ENCODE data around the gene MTERF1. TPM values are rescaled to one million over a fixed set of nuclear protein-coding genes. Genes with fewer than 3 reads are reported as not detected.

MTERF1 gene
- polyA plus RNA-seq, 3 donors: 3.6 to 4.6 (median 4.0) TPM

GRCh38 chr7:91843831-91844230 is 36.7 kb downstream of the MTERF1 start:
- DNase-seq: no peak
- Mint-ChIP-seq H3K27me3 (ENCODE audit: low read depth in 3 of 3) (no peaks in the 10 kb centered on the region), H3K36me3 (peaks cover 0 to 3% of the 10 kb centered on the region in 2 donors), H3K9me3 (peaks cover 3 to 13% (median 9%) of the 10 kb centered on the region in 7 donors), H3K4me3 (no peak overlapping the region), H3K4me1 (peaks cover 13% of the 10 kb centered on the region), H3K27ac (no peak overlapping the region)
- Histone ChIP-seq H4K20me1 (ENCODE audit: insufficient read depth, low read length) (no peaks in the 10 kb centered on the region), H3K27ac (ENCODE audit: low read depth in 1 of 2, low read length in 2 of 2) (no peak overlapping the region), H3K4me1 (ENCODE audit: control insufficient read depth in 1 of 2, insufficient read depth in 2 of 2, low read length in 2 of 2) (peaks cover 10 to 11% of the 10 kb centered on the region in 2 donors), H3K4me2 (replicated peaks; ENCODE audit: extremely low read depth, low read length, poor library complexity, severe bottlenecking) (no peak overlapping the region), H2AFZ (ENCODE audit: insufficient read depth, low read depth, low read length, poor library complexity, severe bottlenecking) (no peak overlapping the region), H3K36me3 (replicated peaks in 1 of 2; ENCODE audit: control insufficient read depth in 1 of 2, insufficient read depth in 2 of 2, low read length in 2 of 2) (no peaks in the 10 kb centered on the region), H3K27me3 (ENCODE audit: control insufficient read depth in 2 of 2, insufficient read depth in 2 of 2, low read length in 2 of 2) (no peaks in the 10 kb centered on the region), H3K9me3 (replicated peaks in 1 of 2; ENCODE audit: control insufficient read depth in 1 of 2, insufficient read depth in 1 of 2, low read length in 2 of 2) (peaks cover 0 to 9% of the 10 kb centered on the region in 2 donors), H3K79me2 (ENCODE audit: insufficient read depth, low read length) (no peaks in the 10 kb centered on the region), H3K4me3 (replicated peaks in 1 of 3; ENCODE audit: low read depth in 2 of 3, low read length in 3 of 3) (no peak overlapping the region), H3K9ac (ENCODE audit: insufficient read depth, low read length, poor library complexity, severe bottlenecking) (no peak overlapping the region)
- 90% methylated on average over 2 of the region's 2 CpGs for WGBS (ENCODE audit: insufficient coverage)
- TF ChIP-seq CTCF (IDR thresholded peaks at IDR 0.05): no peak
- intact Hi-C loops (cut with micrococcal nuclease): no loop called here

DNA sequence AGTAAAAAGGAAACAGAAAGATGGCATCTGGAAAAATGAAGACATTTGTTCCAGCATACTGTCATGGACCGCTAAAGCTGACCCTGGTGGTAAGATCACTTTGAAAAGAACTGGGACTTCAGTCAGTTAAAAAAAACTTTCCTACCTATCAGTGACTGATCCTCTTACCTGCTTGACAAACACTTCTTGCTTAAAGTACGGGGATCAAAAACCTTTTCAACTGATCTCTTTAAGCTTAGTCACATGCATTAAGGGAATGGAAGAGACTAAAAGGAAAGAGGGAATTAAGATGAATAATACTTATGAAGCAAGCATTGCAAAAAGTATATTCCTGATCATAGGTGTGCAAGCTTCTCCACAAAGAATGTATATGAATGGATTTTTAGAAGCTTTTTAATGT is 42.1 kb downstream of the MTERF1 start:
- Histone ChIP-seq H3K79me2 (ENCODE audit: insufficient read depth, low read length) (no peaks in the 10 kb centered on the region), H3K36me3 (replicated peaks in 1 of 2; ENCODE audit: control insufficient read depth in 1 of 2, insufficient read depth in 2 of 2, low read length in 2 of 2) (no peaks in the 10 kb centered on the region), H4K20me1 (ENCODE audit: insufficient read depth, low read length) (no peaks in the 10 kb centered on the region), H3K4me2 (replicated peaks; ENCODE audit: extremely low read depth, low read length, poor library complexity, severe bottlenecking) (no peak overlapping the region), H3K27ac (ENCODE audit: low read depth in 1 of 2, low read length in 2 of 2) (no peak overlapping the region), H3K27me3 (ENCODE audit: control insufficient read depth in 2 of 2, insufficient read depth in 2 of 2, low read length in 2 of 2) (no peaks in the 10 kb centered on the region), H3K9ac (ENCODE audit: insufficient read depth, low read length, poor library complexity, severe bottlenecking) (no peak overlapping the region), H3K9me3 (replicated peaks in 1 of 2; ENCODE audit: control insufficient read depth in 1 of 2, insufficient read depth in 1 of 2, low read length in 2 of 2) (peaks cover 0 to 9% of the 10 kb centered on the region in 2 donors), H3K4me3 (replicated peaks in 1 of 3; ENCODE audit: low read depth in 2 of 3, low read length in 3 of 3) (no peak overlapping the region), H2AFZ (ENCODE audit: insufficient read depth, low read depth, low read length, poor library complexity, severe bottlenecking) (no peak overlapping the region), H3K4me1 (ENCODE audit: control insufficient read depth in 1 of 2, insufficient read depth in 2 of 2, low read length in 2 of 2) (peaks cover 10 to 13% of the 10 kb centered on the region in 2 donors)
- TF ChIP-seq CTCF (IDR thresholded peaks at IDR 0.05): no peak
- Mint-ChIP-seq H3K4me3 (no peak overlapping the region), H3K27ac (no peak overlapping the region), H3K9me3 (peaks cover 0 to 11% (median 9%) of the 10 kb centered on the region in 7 donors), H3K27me3 (ENCODE audit: low read depth in 3 of 3) (no peaks in the 10 kb centered on the region), H3K36me3 (peaks cover 0 to 3% of the 10 kb centered on the region in 2 donors), H3K4me1 (peaks cover 12% of the 10 kb centered on the region)
- no CpG with 5 or more reads among the region's 2 CpGs for WGBS (ENCODE audit: insufficient coverage)
- DNase-seq: no peak
- intact Hi-C loops (cut with micrococcal nuclease): no loop called here
